ENCODE data around the gene TNFRSF19. TPM values are rescaled to one million over a fixed set of nuclear protein-coding genes. Genes with fewer than 3 reads are reported as not detected.
A peak's percentile ranks its signal among the peaks of the same experiment; 100 is the strongest.

The TNFRSF19 gene
- total RNA-seq, 6 donors from 2014 or later: 7.8 to 23.5 (median 14.5) TPM

GRCh38 chr13:23658929-23659541, 88.8 kb downstream of the TNFRSF19 start:
- Histone ChIP-seq H3K27me3 (no peaks in the 10 kb centered on the region), H3K36me3 (no peaks in the 10 kb centered on the region), H3K4me1 (peaks cover 6 to 18% (median 12%) of the 10 kb centered on the region in 4 donors), H3K9me3 (no peaks in the 10 kb centered on the region), H3K4me3 (no peak overlapping the region), H3K27ac (peak overlapping the region in 2 of 4 donors; percentile 6 to 16)
- 83 to 84% methylated on average over 8 to 15 of the region's 15 CpGs for WGBS, 2 donors
- TF ChIP-seq EP300 (IDR thresholded peaks at IDR 0.05) (no peak), POLR2AphosphoS5 (IDR thresholded peaks at IDR 0.05) (no peak), CTCF (IDR thresholded peaks at IDR 0.05) (no peak), POLR2A (IDR thresholded peaks at IDR 0.05) (no peak)
- DNase-seq (peak in 1 of 2 donors; percentile 69), ATAC-seq (ENCODE audit: low FRiP score in 2 of 2) (peak in 1 of 2 donors; percentile 41)

DNA sequence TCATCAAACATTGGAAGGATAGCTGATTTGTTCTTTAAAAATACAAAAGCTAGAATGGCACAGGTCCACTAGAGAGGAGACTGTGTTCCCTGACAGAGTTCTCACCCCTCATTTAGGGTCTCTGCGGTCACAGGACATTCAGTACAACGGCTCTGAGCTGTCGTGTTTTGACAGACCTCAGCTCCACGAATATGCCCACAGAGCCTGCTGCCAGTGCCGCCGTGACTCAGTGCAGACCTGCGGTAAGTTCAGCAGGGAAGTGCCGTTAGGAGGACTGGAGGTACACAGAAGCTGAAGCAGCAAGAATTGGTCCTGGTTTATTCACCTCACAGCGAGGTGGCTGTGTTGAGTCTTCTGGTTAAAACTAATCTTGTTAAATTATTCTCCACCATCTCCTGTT, 90.0 kb downstream of the TNFRSF19 start:
- Histone ChIP-seq H3K27me3 (no peaks in the 10 kb centered on the region), H3K36me3 (no peaks in the 10 kb centered on the region), H3K9me3 (no peaks in the 10 kb centered on the region), H3K4me3 (no peak overlapping the region), H3K27ac (no peak overlapping the region), H3K4me1 (peaks cover 0 to 12% (median 5%) of the 10 kb centered on the region in 4 donors)
- no peak for ATAC-seq (ENCODE audit: low FRiP score in 2 of 2)
- DNase-seq: no peak
- 83 to 93% methylated on average over 5 to 9 of the region's 9 CpGs for WGBS, 2 donors
- no peak for TF ChIP-seq POLR2AphosphoS5 (IDR thresholded peaks at IDR 0.05)
- no peak for TF ChIP-seq EP300 (IDR thresholded peaks at IDR 0.05)
- no peak for TF ChIP-seq CTCF (IDR thresholded peaks at IDR 0.05)
- TF ChIP-seq POLR2A (IDR thresholded peaks at IDR 0.05): no peak

DNA sequence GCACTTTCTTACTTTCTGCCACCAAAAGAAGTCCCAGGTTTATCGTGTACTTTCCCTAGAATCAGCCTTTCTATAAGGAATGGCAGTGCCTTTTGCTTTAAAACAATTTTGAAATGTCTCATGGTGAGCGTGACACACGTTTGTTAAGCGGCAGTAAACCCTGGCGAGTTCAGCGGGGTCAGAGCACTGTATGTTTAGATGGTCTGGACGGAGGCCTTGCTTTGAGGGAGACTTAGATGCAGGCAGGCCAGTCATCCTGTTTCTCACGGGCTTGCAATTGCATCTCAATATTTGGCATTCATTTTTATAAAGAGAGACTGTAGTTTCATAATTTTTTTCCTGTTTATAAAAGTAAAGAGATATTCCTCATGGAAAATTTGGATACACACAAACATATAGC, 96.4 kb downstream of the TNFRSF19 start:
- Histone ChIP-seq H3K27ac (no peak overlapping the region), H3K27me3 (no peaks in the 10 kb centered on the region), H3K36me3 (peaks cover 0 to 8% (median 0%) of the 10 kb centered on the region in 4 donors), H3K9me3 (no peaks in the 10 kb centered on the region), H3K4me3 (no peak overlapping the region), H3K4me1 (no peaks in the 10 kb centered on the region)
- 86% methylated on average over 8 of the region's 8 CpGs for WGBS, 2 donors
- DNase-seq (no peak), ATAC-seq (ENCODE audit: low FRiP score in 2 of 2) (no peak)
- TF ChIP-seq CTCF (IDR thresholded peaks at IDR 0.05) (no peak), EP300 (IDR thresholded peaks at IDR 0.05) (no peak), POLR2A (IDR thresholded peaks at IDR 0.05) (no peak), POLR2AphosphoS5 (IDR thresholded peaks at IDR 0.05) (no peak)

DNA sequence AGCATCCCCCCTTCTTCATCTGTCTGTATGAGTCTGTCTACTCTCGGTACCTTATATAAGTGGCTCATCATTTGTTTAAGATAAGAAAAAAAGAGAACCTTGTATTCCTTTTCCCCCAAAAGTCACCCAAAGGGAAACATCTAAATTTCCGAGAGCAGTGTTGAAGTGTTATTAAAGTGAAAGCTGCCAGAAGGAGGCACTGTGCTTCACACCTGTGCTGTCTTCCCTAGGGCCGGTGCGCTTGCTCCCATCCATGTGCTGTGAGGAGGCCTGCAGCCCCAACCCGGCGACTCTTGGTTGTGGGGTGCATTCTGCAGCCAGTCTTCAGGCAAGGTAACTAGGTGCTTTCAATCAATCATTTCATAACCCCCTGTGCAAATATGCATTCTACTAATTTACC, 97.5 kb downstream of the TNFRSF19 start:
- peak in 1 of 2 donors; percentile 17 for DNase-seq
- WGBS, 2 donors: 93 to 97% methylated on average over 6 of the region's 6 CpGs
- Histone ChIP-seq H3K4me3 (no peak overlapping the region), H3K27me3 (no peaks in the 10 kb centered on the region), H3K4me1 (peaks cover 0 to 6% (median 3%) of the 10 kb centered on the region in 4 donors), H3K36me3 (peaks cover 0 to 8% (median 0%) of the 10 kb centered on the region in 4 donors), H3K27ac (no peak overlapping the region), H3K9me3 (no peaks in the 10 kb centered on the region)
- no peak for ATAC-seq (ENCODE audit: low FRiP score in 2 of 2)
- no peak for TF ChIP-seq EP300 (IDR thresholded peaks at IDR 0.05)
- no peak for TF ChIP-seq CTCF (IDR thresholded peaks at IDR 0.05)
- TF ChIP-seq POLR2AphosphoS5 (IDR thresholded peaks at IDR 0.05): no peak
- TF ChIP-seq POLR2A (IDR thresholded peaks at IDR 0.05): no peak

- no peaks in the 10 kb centered on the region for H3K27me3 ChIP-seq
- 91 to 95% methylated on average over 9 of the region's 9 CpGs for WGBS, 2 donors
- peak in 1 of 2 donors; percentile 70 for ATAC-seq (ENCODE audit: low FRiP score in 2 of 2)
- H3K4me1 ChIP-seq: peaks cover 0 to 6% (median 3%) of the 10 kb centered on the region in 4 donors
- no peak overlapping the region for H3K4me3 ChIP-seq
- H3K9me3 ChIP-seq: no peaks in the 10 kb centered on the region
- TF ChIP-seq POLR2A (IDR thresholded peaks at IDR 0.05) (no peak), POLR2AphosphoS5 (IDR thresholded peaks at IDR 0.05) (no peak), CTCF (IDR thresholded peaks at IDR 0.05) (no peak), EP300 (IDR thresholded peaks at IDR 0.05) (no peak)
- H3K27ac ChIP-seq: no peak overlapping the region
- DNase-seq: peak in 1 of 2 donors; percentile 8
- peaks cover 0 to 8% (median 0%) of the 10 kb centered on the region in 4 donors for H3K36me3 ChIP-seq
Measured at GRCh38 chr13:23668562-23668961, 98.3 kb downstream of the TNFRSF19 start.
